Frontal cortex (tissue), 4 donors: ENCODE data around the gene STX18. TPM values are rescaled to one million over a fixed set of nuclear protein-coding genes. Genes with fewer than 3 reads are reported as not detected.
"Not testable (repeated sequence)": the region's sequence is repeated elsewhere in the genome, so short reads cannot be mapped to it uniquely, and the experiment has no call there.

Experiments
- DNase-seq, 2 donors: peaks; one replicate each; pipeline ENCODE4 v3.0.0; 2012; ENCODE audit warnings: low spot score in 2 of 2
- FAIRE-seq: peaks from 2 replicates; lab custom pipeline; 2012; peaks lifted over from hg19 to GRCh38; lab: Jason Lieb, UNC
- total RNA-seq: library from RNA; depleted of rRNA; stranded (reverse); fragments of >200 nt; gene quantifications from one replicate; pipeline ENCODE4 v1.2.3, GENCODE V29; 2014
- donor health status: control.
- donor health status: control.
- donor health status: control.

Gene STX18
- 17.9 TPM for total RNA-seq

DNA sequence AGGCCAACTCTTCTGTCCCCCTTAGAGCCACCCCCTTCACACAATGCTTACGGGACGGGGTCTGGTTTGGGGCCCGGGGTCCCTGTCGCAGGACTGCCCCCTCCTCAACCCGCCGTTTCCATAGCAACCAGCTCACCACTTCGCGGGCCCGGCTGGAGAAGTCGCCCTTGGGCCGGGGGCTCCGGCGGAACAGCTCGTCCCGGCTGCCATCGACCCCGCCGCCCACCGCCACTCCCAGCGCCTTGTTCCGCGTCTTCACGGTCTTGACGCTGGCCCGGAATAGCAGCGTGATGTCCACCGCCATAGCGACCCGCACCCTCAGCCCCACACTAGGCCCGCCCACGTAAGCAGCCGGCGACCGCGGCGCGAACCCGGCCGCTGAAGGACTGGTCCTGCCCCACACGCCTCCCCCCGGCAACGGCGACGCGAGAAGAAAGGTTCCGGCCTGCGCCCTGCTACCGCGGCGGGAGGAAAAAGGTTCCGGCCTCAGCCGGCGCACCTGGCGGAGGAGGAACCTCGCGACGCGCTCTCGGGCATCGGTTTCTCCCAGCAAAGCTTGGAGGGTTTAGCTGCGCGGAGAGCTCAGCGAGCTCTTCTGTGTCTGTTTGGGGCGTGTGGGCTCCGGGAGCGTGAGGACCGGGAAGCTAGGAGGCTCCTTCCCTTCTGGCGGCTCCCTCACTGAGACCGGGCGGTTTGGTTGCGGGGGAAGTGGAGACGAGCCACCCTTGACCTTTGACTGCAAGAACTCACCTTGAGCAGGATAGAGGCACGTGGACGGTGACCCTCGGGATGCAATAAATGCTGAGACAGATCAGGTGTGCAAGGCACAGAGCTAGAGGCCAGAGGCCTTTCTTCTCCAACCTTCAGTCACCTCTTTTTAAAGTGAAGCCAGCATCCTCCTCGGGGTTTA, at the start of gene STX18:
STX18 (minus strand) TSS at position 388 of the 910 bp plus-strand sequence; CDS start at position 304, 84 bp downstream.
- peak; percentile 78 to 85 for DNase-seq
- FAIRE-seq = no peak

GRCh38 chr4:4591071-4591470, 49.2 kb upstream of the STX18 start:
- DNase-seq (no peak), FAIRE-seq (no peak)

GRCh38 chr4:4590546-4590945, 48.7 kb upstream of the STX18 start:
- DNase-seq (no peak), FAIRE-seq (no peak)

GRCh38 chr4:4585012-4585670, 43.3 kb upstream of the STX18 start:
- DNase-seq (no peak), FAIRE-seq (no peak)

DNA sequence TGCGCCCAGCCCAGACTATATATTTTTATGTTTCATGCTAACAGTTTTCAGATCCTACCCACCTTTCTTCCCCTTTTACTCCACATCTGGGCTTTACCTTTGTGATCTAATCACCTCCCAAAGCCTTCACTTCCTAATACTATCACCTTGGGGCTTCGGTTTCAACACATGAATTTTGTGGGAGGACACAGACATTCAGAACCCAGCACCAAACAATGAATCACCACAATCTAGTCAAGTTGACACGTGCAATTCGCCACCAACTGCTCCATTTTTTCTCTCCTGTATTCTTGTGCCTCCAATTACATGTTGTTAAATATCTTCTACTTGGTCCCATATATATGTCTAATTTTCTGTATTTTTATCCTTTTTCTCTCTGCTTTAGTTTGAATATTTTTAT, 41.8 kb upstream of the STX18 start:
- no peak for DNase-seq
- no peak for FAIRE-seq

DNA sequence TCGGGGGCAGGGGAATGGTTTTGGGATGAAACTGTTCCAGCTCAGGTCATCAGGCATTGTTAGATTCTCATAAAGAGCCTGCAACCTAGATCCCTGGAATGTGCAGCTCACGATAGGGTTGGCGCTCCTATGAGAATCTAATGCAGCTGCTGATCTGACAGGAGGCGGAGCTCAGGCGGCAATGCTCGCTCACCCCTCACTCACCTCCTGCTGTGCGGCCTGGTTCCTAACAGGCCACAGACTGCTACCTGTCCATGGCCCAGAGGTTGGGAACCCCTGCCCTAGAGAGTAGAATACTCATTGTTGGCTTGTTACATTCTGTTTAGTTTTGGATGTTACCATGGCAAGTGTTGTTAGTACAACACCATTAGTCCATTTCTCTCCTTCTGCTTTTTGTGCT, 40.8 kb upstream of the STX18 start:
- DNase-seq (no peak), FAIRE-seq (no peak)

- DNase-seq (no peak), FAIRE-seq (no peak)
Observed at GRCh38 chr4:4580494-4580893, 38.6 kb upstream of the STX18 start.

- no peak for DNase-seq
- no peak for FAIRE-seq
Observed at GRCh38 chr4:4578981-4579380, 37.1 kb upstream of the STX18 start.

GRCh38 chr4:4577359-4577875, 35.6 kb upstream of the STX18 start:
- DNase-seq = no peak
- no peak for FAIRE-seq

DNA sequence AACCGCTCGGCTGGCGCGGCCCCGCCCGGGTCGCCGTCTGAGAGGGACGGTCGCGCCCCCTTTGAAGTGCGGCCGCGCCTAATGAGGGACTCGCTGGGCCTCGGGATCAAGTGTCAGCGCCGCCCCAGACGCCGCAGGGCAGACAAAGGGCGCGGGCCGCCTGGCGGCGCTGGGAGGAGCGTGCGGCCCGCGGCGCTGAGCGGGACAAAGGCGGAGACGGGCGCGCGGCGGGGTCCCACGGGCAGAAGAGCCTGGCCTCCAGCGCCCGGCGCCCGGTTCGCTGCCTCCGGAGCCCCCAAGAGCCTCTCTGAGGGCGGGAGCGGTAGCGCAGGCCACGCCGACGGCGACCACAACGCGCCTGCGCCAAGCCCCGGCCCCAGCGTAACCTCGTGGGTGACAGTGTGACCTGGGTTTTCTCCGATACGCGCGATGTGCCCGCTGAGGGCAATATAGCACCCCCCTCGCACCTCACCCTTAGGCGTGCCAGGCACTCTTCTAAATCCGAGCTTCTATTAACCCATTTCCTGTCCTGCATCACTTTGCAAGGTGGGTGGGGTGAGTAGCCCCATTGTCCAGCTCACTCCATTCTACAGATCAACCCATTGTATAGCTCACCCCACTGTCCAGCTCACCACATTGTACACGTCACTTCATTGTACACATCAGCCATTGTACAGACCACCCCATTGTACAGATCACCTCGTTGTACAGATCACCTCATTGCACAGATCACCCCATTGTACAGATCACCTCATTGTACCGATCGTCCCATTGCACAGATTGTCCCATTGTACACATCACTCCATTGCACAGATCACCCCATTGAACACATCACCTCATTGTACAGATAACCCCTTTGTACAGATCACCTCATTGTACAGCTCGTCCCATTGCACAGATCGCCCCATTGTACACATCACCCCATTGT, 33.7 kb upstream of the STX18 start:
- FAIRE-seq (no peak), DNase-seq (peak; percentile 58 to 69)

GRCh38 chr4:4574792-4575191, 32.9 kb upstream of the STX18 start:
- DNase-seq (peak in 1 of 2 donors; percentile 39), FAIRE-seq (no peak)

GRCh38 chr4:4574052-4574451, 32.2 kb upstream of the STX18 start:
- no peak for DNase-seq
- FAIRE-seq = no peak

GRCh38 chr4:4572821-4573220, 31.0 kb upstream of the STX18 start:
- FAIRE-seq = no peak
- DNase-seq = no peak

DNA sequence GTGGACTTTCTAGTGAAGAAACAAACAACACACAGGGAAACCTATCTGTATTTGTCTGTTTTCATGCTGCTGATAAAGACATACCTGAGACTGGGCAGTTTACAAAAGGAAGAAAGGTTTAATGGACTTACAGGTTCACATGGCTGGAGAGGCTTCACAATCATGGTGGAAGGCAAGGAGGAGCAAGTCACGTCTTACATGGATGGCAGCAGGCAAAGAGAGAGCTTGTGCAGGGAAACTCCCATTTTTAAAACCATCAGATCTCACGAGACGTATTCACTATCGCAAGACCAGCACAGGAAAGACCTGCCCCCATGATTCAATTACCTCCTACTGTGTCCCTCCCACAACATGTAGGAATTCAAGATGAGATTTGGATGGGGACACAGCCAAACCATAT, 28.0 kb upstream of the STX18 start:
- not testable (repeated sequence) for FAIRE-seq, DNase-seq

GRCh38 chr4:4568806-4569427, 27.1 kb upstream of the STX18 start:
- no peak for FAIRE-seq
- no peak for DNase-seq

DNA sequence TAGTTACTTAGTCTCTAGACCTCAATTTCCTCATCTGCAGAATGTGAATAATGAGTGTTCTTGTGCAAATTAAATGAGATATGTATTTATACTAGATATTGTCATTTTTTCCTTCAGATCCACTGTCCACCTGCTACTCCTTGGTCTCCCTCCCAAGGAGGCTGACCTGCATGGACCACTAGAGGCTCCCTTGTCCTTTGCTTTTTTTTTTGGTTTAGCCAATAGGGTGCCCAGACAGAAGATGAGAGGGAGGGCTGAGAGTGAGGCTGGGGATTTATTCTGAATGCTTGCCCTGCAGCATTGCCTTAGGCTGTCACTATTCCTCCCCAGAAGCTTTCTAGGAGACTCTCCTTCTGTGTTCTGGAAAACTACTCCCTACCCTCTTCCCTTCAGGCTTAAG, 24.5 kb upstream of the STX18 start:
- not testable (repeated sequence) for FAIRE-seq, DNase-seq

DNA sequence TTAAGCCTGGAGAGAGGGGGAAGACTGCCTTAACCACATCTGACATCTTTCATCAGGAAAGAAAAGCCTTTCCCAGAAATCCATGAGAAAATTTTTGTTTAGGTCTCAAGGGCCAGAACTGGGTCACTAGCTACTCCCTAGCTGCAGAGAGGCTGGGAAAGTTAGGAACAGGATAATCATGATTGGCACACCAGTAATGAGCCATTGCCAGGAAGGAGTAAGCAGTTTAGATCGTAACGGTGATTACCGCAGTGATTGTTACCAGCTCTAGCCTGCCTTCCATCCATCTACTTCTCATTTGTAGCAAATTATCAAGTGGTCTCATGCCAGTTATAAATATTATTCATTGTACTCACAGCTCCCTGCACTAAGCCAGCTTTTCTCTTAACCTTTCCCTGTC, 22.7 kb upstream of the STX18 start:
- DNase-seq (no peak), FAIRE-seq (no peak)

- FAIRE-seq = no peak
- DNase-seq = no peak
Observed at GRCh38 chr4:4560642-4561041, 18.8 kb upstream of the STX18 start.

DNA sequence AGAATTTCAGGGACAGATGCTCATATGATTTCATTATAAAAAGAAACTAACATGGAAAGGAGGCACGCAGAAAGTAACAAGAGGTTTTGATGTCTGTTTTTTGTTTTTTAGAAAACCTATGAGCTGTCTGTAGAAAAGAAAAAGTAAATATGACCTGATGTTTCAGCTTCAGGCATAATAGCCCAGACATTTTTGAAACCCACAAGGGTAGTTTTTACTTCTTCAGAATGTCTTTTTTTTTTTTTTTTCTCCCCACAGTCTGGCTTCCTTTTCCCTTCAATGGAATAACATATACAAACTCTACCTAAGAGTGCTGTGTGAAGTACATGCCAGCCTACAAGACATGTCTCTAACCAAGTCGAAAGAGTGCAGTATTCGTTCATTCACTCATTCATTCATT, 18.3 kb upstream of the STX18 start:
- DNase-seq = no peak
- FAIRE-seq = no peak

DNA sequence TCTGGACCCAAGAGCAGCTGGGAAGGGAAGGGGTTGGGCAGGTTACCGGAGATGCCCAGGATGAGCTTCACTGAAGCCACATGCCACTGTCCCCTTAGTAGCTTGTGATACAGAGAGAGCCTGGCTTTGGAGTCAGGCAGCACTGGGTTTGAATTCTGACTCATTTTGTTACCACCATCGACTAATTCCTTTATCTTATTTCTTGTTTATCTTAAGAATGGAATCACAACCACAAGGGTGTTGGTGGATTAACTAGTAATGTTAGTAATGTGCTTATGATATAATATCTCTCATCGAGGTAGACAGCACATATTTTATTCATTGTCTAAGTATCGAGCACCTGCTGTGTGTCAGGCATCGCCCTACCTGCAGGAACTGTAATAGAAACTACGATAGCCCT, 17.7 kb upstream of the STX18 start:
- DNase-seq = no peak
- FAIRE-seq = no peak
